Measurements from ENCODE around the gene PPP2R3B.

Gene PPP2R3B

GRCh38 chrX:348461-349117 lies 38.1 kb downstream of the PPP2R3B start:
- WGBS, 2 experiments: 89 to 90% methylated on average over 10 to 11 of the region's 11 CpGs
- H3K9me3 ChIP-seq (ENCODE audit: control insufficient read depth, low read length): no peaks in the 10 kb centered on the region
- H3K36me3 ChIP-seq (ENCODE audit: control insufficient read depth, insufficient read depth, low read length): peaks cover 16% of the 10 kb centered on the region
- H3K4me3 ChIP-seq (ENCODE audit: insufficient read depth, low read depth, low read length): no peak overlapping the region
- no peaks in the 10 kb centered on the region for H3K27me3 ChIP-seq (ENCODE audit: control insufficient read depth, insufficient read depth, low read length, poor library complexity, severe bottlenecking)
- H3K27ac ChIP-seq (ENCODE audit: insufficient read depth, low read depth, low read length, poor library complexity, severe bottlenecking): no peak overlapping the region
- no peaks in the 10 kb centered on the region for H3K4me1 ChIP-seq (ENCODE audit: control insufficient read depth, insufficient read depth, low read length)

- 95 to 96% methylated on average over 59 of the region's 59 CpGs for WGBS, 2 experiments
- H3K27ac ChIP-seq (ENCODE audit: insufficient read depth, low read depth, low read length, poor library complexity, severe bottlenecking): no peak overlapping the region
- no peaks in the 10 kb centered on the region for H3K4me1 ChIP-seq (ENCODE audit: control insufficient read depth, insufficient read depth, low read length)
- H3K9me3 ChIP-seq (ENCODE audit: control insufficient read depth, low read length): no peaks in the 10 kb centered on the region
- H3K36me3 ChIP-seq (ENCODE audit: control insufficient read depth, insufficient read depth, low read length): peaks cover 16% of the 10 kb centered on the region
- no peak overlapping the region for H3K4me3 ChIP-seq (ENCODE audit: insufficient read depth, low read depth, low read length)
- H3K27me3 ChIP-seq (ENCODE audit: control insufficient read depth, insufficient read depth, low read length, poor library complexity, severe bottlenecking): no peaks in the 10 kb centered on the region
Measured at GRCh38 chrX:347351-348117, 39.2 kb downstream of the PPP2R3B start.

GRCh38 chrX:346034-346813 lies 40.5 kb downstream of the PPP2R3B start:
- H3K9me3 ChIP-seq (ENCODE audit: control insufficient read depth, low read length): no peaks in the 10 kb centered on the region
- H3K4me1 ChIP-seq (ENCODE audit: control insufficient read depth, insufficient read depth, low read length): no peaks in the 10 kb centered on the region
- WGBS, 2 experiments: 94 to 96% methylated on average over 74 of the region's 75 CpGs
- no peak overlapping the region for H3K4me3 ChIP-seq (ENCODE audit: insufficient read depth, low read depth, low read length)
- peaks cover 19% of the 10 kb centered on the region for H3K36me3 ChIP-seq (ENCODE audit: control insufficient read depth, insufficient read depth, low read length)
- no peaks in the 10 kb centered on the region for H3K27me3 ChIP-seq (ENCODE audit: control insufficient read depth, insufficient read depth, low read length, poor library complexity, severe bottlenecking)
- no peak overlapping the region for H3K27ac ChIP-seq (ENCODE audit: insufficient read depth, low read depth, low read length, poor library complexity, severe bottlenecking)

- H3K4me1 ChIP-seq (ENCODE audit: control insufficient read depth, insufficient read depth, low read length): no peaks in the 10 kb centered on the region
- H3K36me3 ChIP-seq (ENCODE audit: control insufficient read depth, insufficient read depth, low read length): peaks cover 19% of the 10 kb centered on the region
- WGBS, 2 experiments: 95 to 96% methylated on average over 63 of the region's 63 CpGs
- H3K9me3 ChIP-seq (ENCODE audit: control insufficient read depth, low read length): no peaks in the 10 kb centered on the region
- H3K27me3 ChIP-seq (ENCODE audit: control insufficient read depth, insufficient read depth, low read length, poor library complexity, severe bottlenecking): no peaks in the 10 kb centered on the region
- no peak overlapping the region for H3K4me3 ChIP-seq (ENCODE audit: insufficient read depth, low read depth, low read length)
- H3K27ac ChIP-seq (ENCODE audit: insufficient read depth, low read depth, low read length, poor library complexity, severe bottlenecking): no peak overlapping the region
Measured at GRCh38 chrX:345020-345925, 41.4 kb downstream of the PPP2R3B start.

GRCh38 chrX:344371-344901 lies 42.3 kb downstream of the PPP2R3B start:
- no peaks in the 10 kb centered on the region for H3K4me1 ChIP-seq (ENCODE audit: control insufficient read depth, insufficient read depth, low read length)
- no peaks in the 10 kb centered on the region for H3K9me3 ChIP-seq (ENCODE audit: control insufficient read depth, low read length)
- peaks cover 19% of the 10 kb centered on the region for H3K36me3 ChIP-seq (ENCODE audit: control insufficient read depth, insufficient read depth, low read length)
- no peak overlapping the region for H3K4me3 ChIP-seq (ENCODE audit: insufficient read depth, low read depth, low read length)
- H3K27me3 ChIP-seq (ENCODE audit: control insufficient read depth, insufficient read depth, low read length, poor library complexity, severe bottlenecking): no peaks in the 10 kb centered on the region
- H3K27ac ChIP-seq (ENCODE audit: insufficient read depth, low read depth, low read length, poor library complexity, severe bottlenecking): no peak overlapping the region
- WGBS, 2 experiments: 96% methylated on average over 47 of the region's 47 CpGs

- no peaks in the 10 kb centered on the region for H3K9me3 ChIP-seq (ENCODE audit: control insufficient read depth, low read length)
- no peak overlapping the region for H3K4me3 ChIP-seq (ENCODE audit: insufficient read depth, low read depth, low read length)
- peaks cover 26% of the 10 kb centered on the region for H3K36me3 ChIP-seq (ENCODE audit: control insufficient read depth, insufficient read depth, low read length)
- no peak overlapping the region for H3K27ac ChIP-seq (ENCODE audit: insufficient read depth, low read depth, low read length, poor library complexity, severe bottlenecking)
- WGBS, 2 experiments: 95% methylated on average over 36 of the region's 36 CpGs
- no peaks in the 10 kb centered on the region for H3K27me3 ChIP-seq (ENCODE audit: control insufficient read depth, insufficient read depth, low read length, poor library complexity, severe bottlenecking)
- no peaks in the 10 kb centered on the region for H3K4me1 ChIP-seq (ENCODE audit: control insufficient read depth, insufficient read depth, low read length)
Measured at GRCh38 chrX:341541-342101, 45.1 kb downstream of the PPP2R3B start.

GRCh38 chrX:340641-341423 lies 45.9 kb downstream of the PPP2R3B start:
- Histone ChIP-seq H3K36me3 (ENCODE audit: control insufficient read depth, insufficient read depth, low read length) (peaks cover 28% of the 10 kb centered on the region), H3K4me1 (ENCODE audit: control insufficient read depth, insufficient read depth, low read length) (no peaks in the 10 kb centered on the region), H3K9me3 (ENCODE audit: control insufficient read depth, low read length) (no peaks in the 10 kb centered on the region), H3K27me3 (ENCODE audit: control insufficient read depth, insufficient read depth, low read length, poor library complexity, severe bottlenecking) (no peaks in the 10 kb centered on the region), H3K4me3 (ENCODE audit: insufficient read depth, low read depth, low read length) (no peak overlapping the region), H3K27ac (ENCODE audit: insufficient read depth, low read depth, low read length, poor library complexity, severe bottlenecking) (no peak overlapping the region)
- WGBS, 2 experiments: 94 to 95% methylated on average over 52 of the region's 52 CpGs

GRCh38 chrX:340121-340520 lies 46.6 kb downstream of the PPP2R3B start:
- 93 to 95% methylated on average over 15 to 20 of the region's 24 CpGs for WGBS, 2 experiments
- Histone ChIP-seq H3K9me3 (ENCODE audit: control insufficient read depth, low read length) (no peaks in the 10 kb centered on the region), H3K4me3 (ENCODE audit: insufficient read depth, low read depth, low read length) (no peak overlapping the region), H3K27ac (ENCODE audit: insufficient read depth, low read depth, low read length, poor library complexity, severe bottlenecking) (no peak overlapping the region), H3K4me1 (ENCODE audit: control insufficient read depth, insufficient read depth, low read length) (no peaks in the 10 kb centered on the region), H3K36me3 (ENCODE audit: control insufficient read depth, insufficient read depth, low read length) (peaks cover 27% of the 10 kb centered on the region), H3K27me3 (ENCODE audit: control insufficient read depth, insufficient read depth, low read length, poor library complexity, severe bottlenecking) (no peaks in the 10 kb centered on the region)

Data from ectodermal cell (in vitro differentiated cells).